ENCODE measurements around the gene CRIP1. TPM values are rescaled to one million over a fixed set of nuclear protein-coding genes. Genes with fewer than 3 reads are reported as not detected.
A peak's percentile ranks its signal among the peaks of the same experiment; 100 is the strongest.

CRIP1 gene
- total RNA-seq, 1 donor from 2014 or later: 0.68 TPM

- DNase-seq: no peak
Measured at GRCh38 chr14:105519946-105520698, 33.4 kb downstream of the CRIP1 start.

GRCh38 chr14:105525326-105525725 is 38.6 kb downstream of the CRIP1 start:
- DNase-seq: no peak

- DNase-seq: no peak
Measured at GRCh38 chr14:105525861-105526775, 39.4 kb downstream of the CRIP1 start, which contains the start of gene TMEM121. Gene TMEM121 (plus strand): TSS chr14:105526583. CDS start chr14:105528835, 2,252 bp downstream.

GRCh38 chr14:105526776-105527380 is 40.2 kb downstream of the CRIP1 start:
- DNase-seq: no peak

- DNase-seq: no peak
Measured at GRCh38 chr14:105527381-105527825, 40.7 kb downstream of the CRIP1 start.

- DNase-seq: peak; percentile 84
Measured at GRCh38 chr14:105527826-105528585, 41.3 kb downstream of the CRIP1 start.

GRCh38 chr14:105528586-105529318 is 42.1 kb downstream of the CRIP1 start:
- DNase-seq: peak; percentile 30

GRCh38 chr14:105529319-105529568 is 42.6 kb downstream of the CRIP1 start:
- no peak for DNase-seq

GRCh38 chr14:105529569-105530284 is 43.0 kb downstream of the CRIP1 start:
- no peak for DNase-seq

GRCh38 chr14:105530285-105531087 is 43.8 kb downstream of the CRIP1 start:
- no peak for DNase-seq

- DNase-seq: no peak
Measured at GRCh38 chr14:105531088-105531893, 44.6 kb downstream of the CRIP1 start.

- no peak for DNase-seq
Measured at GRCh38 chr14:105531894-105532623, 45.4 kb downstream of the CRIP1 start.

- peak; percentile 54 for DNase-seq
Measured at GRCh38 chr14:105532735-105533141, 46.1 kb downstream of the CRIP1 start.

GRCh38 chr14:105533391-105533790 is 46.7 kb downstream of the CRIP1 start:
- DNase-seq: no peak

GRCh38 chr14:105533811-105534498 is 47.3 kb downstream of the CRIP1 start:
- DNase-seq: no peak

- DNase-seq: no peak
Measured at GRCh38 chr14:105534586-105534985, 47.9 kb downstream of the CRIP1 start.

- no peak for DNase-seq
Measured at GRCh38 chr14:105536051-105536450, 49.4 kb downstream of the CRIP1 start.
